Erythroblast (primary cell): ENCODE measurements around the gene SEC22C.

Source experiments
- GATA1 ChIP-seq: IDR thresholded peaks from 2 replicates; pipeline ENCODE4 v1.6.1; 2011; ENCODE audit warnings: low read depth, mild to moderate bottlenecking, control low read depth, low read length, moderate library complexity
- POLR2A ChIP-seq: IDR thresholded peaks from 2 replicates; pipeline ENCODE4 v1.6.1; 2011; ENCODE audit warnings: mild to moderate bottlenecking, low read length

DNA sequence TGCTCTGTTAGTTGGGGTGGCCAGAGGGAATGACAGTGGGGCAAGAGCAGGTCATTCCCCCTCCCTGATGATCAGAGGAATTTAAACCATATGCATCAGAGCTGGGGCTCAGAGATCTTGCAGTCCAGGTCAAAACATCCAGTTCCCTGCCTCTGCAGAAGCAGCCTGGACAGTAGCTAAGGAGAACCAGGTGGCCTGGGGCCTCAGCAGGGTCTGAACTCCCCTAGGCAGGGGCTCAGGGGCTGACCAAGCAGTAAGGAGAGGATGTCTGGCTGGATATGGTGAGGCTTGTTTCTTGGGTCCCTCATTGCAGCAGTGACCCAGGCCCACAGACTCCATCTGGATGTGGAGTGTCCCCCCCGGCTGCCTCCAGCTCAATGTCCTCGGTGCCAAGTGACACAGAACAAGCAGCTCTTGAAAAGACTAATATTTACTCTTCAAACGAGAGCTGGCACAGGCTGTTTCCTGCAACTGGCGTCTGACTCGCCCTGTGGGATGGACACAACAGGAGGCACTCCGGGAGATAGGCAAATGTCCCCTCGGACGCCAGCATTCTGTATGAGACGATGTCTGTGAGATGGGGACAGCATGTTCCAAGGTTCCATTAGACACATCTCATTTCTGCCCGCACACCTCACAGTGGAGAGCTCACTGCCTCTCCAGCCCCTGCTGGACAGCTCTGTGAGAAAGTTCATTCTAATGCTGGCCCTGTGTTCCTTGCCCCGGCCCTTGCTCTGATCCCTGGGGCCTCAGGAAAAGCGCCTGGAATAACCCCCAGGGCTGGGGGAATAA is 37.1 kb downstream of the SEC22C start:
- no peak for TF ChIP-seq POLR2A
- no peak for TF ChIP-seq GATA1
